HG02973 (cell line): Measurements from ENCODE around the gene DCAF7.

Source experiments
- ATAC-seq: cut with Tn5 transposase; IDR thresholded peaks from one replicate; pipeline ENCODE4 v1.9.1; 2021; ENCODE audit warnings: moderate library complexity; ENCODE audit not compliant: unreplicated experiment

The DCAF7 gene

DNA sequence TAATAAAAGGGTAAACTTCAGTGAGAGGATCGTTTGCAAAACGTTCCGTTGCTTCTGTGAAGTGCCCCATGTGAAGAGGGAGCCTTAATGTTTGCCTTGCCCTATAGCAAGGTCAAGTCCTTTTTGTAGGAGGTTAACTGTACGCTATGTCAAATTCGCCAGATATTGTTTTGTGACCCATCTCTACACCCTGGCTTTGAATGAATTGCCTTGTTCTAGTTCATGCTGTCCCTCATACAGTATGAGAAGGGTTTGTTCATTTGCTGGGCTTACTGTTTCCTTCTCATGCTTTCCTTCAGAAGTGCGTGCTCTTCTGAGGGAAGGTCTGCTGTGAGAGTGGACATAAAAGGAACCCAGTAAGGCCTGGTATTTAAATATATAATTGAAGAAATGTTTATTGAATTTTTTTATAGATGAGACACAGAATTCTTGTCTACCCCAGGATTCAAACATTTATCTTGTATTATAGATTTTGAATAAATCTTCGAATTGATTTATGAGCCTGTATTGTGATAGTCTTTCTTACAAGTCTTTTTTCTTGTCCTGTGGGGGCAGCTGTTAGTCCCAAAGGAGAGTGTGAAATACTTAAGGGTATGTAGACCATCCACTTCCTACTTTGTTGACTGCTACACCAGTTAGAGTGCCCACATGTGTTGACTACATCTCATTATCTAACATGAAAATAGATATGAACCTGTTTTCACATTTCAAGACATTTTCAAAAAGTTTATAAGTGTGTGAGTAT lies 73.7 kb downstream of the DCAF7 start:
- ATAC-seq, result no peak

DNA sequence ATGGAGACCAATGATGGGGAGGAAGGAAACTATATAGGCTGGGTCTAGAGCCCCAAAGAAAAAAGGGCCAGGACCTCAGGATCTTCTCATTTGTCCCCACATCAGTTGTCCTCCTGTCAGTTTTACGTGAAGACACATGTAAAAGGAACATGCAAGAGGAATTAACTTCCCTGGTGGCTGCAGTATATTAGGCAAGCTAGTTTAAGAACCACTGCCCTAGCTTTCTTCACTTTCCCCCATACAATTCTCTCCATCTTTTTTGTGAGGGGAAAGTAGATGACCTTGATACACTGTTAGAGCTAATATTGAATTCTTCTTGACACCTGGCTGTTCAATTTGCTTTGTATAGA lies 74.2 kb downstream of the DCAF7 start:
- ATAC-seq, result no peak

DNA sequence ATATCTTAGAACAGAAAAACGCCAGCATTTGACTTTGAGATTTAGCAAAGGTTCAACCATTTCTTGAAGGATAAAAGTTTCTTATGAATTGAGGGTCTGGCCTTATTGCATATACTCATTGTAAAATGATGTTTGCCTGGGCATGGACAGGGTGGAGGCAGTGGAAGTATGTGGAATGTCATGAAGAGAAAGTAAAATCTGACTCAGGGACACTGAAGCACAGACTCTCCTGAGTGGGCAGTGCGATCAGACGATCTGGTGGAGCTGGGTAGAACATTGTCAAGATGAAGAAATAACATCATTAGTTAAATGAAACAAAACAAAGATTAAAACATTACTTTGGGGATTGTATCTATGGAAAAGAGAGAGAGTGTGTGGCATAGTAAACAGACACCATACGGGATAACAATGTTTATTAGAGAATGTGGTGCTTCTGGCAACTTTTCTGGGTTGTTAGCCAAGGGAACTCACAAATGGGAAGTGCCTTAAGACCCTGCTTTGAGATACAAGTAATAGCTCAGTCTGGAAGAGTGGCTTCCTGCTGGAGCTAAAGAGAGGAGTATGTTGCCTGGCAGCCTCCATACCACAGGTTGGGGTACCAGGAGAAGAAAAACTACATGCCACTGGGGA lies 76.4 kb downstream of the DCAF7 start:
- no peak for ATAC-seq

DNA sequence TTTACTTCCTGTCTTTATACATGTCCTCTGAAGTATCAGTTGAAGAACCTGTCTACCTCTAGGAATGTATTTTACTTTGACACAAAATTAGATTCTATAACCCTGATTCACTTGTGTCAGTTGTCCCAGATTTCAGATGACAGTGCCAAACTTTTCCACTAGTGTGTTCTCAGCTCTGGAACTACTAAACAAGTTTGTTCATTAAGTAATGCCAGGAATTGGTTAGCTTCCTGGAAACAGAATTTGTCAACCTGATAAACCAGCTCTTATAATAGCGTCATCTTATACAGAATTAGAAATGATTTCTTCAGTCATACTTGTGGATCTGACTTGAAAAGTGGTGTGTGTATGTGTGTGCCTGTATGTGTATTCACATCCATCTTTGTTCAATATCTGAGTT lies 79.3 kb downstream of the DCAF7 start:
- no peak for ATAC-seq

DNA sequence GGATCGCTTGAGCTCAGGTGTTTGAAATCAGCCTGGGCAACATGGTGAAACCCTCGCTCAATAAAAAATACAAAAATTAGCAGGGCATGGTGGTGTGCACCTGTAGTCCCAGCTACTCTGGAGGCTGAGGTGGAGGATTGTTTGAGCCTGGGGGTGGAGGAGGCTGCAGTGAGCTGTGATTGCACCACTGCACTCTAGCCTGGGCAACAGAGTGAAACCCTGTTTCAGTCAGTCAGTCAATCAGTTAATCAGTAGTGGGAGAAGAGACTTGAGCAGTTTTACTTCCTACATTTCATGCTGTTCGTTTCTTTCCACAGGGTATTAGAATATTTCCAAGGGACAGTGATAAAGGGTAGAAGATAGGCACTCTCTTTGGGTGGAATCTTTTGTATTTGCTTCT lies 80.8 kb downstream of the DCAF7 start:
- no peak for ATAC-seq

DNA sequence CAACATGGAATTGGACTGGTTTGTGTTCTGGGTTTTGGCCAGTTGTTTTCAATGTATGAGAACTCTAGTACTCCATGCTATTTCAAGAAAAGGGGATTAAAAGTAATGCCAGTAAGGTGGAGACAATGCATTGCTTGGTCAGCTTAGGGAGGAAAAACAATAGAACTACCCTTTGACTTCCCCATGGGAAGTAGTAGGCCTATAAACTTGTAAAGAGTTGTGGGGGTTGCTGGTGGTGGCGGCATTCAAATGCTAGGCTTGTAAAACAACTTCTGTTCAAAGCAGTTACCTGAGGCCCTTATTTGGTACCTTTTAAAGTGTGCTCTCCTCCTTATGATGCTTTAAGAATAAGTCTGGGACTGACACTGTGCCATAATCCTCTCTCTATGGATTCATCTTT lies 81.3 kb downstream of the DCAF7 start:
- no peak for ATAC-seq

DNA sequence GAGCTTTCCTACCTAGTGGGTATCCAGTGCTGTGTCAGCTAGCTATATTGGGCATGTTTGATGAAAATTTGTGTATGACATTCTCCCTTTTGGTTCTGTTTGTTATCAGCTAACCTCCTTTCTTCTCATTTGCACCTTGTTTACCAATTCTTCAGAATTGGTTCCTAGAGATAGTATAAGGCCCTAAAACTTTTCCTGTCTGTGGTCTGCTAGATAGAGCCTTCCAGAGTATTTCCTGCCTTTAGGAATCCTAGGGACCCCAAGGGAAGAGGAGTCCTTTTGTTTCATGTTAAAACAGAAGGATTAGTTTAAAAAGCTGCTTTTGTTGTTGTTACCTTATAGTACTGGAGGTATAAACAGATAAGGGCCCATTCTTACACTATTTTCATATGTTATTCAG lies 83.5 kb downstream of the DCAF7 start:
- ATAC-seq, result no peak

DNA sequence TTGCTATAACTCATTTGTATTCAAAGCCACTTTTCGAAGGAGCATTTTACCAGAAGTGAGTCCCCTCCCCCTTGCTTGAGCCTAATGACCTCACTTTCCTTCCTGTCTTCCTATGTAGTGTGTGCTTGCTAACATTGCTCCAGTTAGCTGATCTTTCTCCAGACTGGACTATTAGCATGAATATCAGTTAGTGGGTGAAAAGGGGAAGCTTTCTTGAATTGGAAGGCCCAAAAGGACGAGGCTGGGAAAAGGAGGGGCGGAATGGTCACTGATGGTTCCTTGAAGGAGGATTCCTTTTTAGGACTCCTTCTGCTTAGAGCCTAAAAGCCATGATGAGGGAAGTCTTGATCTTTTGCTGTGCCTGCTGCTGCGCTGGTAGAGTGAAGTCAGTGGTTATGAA lies 83.9 kb downstream of the DCAF7 start:
- no peak for ATAC-seq

DNA sequence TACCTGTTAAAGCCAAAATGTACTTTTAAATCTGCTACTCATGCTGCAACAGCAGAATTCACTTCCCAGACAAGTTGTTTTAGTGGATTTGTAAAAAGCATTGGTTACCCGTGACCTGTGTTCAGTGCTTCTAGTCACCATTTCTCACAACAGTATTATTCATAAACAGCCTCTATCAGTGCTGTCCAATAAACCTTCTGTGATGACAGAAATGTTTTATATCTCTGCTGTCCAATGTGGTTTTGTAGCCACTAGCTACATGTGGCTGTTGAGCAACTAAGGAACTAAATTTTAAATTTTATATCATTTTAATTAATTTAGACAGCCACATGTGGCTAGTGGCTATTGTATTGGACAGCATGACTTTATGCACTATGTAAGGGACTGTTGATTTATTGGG lies 84.5 kb downstream of the DCAF7 start:
- ATAC-seq, result no peak

DNA sequence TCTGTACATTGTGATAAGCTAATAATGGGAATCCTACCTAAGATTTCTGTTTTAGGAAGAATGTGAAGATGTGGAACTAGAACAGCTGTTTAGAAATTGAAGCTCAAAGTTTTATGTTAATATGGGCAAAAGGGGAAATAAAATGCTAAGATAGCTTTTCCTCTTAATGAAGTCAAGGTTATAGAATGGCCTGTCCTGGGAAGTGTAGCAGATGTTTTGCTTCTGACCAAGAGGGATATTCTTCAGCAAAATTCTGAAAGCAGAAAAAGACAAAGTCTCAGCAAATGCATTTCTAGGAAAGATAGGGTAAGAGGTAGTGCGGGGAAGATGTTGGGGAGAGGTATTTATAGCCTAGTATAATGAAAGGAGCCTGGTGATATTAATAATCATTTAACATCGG lies 85.0 kb downstream of the DCAF7 start:
- ATAC-seq, result no peak

DNA sequence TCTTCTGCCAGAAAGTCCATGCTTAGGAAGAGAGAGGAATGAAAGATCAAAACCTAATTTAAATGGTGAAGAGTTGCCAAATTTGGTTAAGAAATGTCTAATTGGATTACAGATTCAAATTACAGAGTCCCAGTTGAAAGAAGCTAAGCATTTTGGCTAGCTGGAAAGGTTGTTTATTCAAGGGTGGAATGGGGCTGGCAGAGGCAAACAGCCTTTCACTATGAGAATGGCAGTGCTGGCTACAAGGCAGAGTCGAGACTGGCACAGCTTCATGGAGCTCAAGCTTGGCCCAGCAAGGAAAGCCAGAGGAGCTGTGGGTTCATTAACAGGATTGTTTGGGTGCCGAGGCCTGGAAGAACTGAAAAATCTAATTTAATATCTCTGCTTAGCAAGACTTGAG lies 85.5 kb downstream of the DCAF7 start:
- ATAC-seq, result no peak

DNA sequence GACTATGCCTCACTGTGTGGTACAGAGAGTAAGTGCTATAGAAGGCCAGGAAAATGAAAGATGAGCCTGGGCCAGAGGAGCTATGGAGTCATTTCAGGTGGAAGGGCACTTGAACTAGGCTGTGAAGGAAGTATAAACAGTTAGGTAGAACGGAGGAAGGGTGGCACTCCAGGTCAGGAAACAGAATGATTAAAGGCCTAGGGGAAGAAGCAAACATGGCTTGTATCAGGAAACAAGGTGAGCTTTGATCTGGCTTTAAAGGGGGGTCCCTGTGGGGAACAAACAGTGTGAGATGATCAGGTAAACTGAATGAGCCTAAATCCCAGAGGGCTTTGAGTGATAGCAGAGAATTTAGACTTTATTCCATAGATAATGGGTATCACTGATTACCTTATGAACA lies 88.8 kb downstream of the DCAF7 start:
- ATAC-seq, result no peak

DNA sequence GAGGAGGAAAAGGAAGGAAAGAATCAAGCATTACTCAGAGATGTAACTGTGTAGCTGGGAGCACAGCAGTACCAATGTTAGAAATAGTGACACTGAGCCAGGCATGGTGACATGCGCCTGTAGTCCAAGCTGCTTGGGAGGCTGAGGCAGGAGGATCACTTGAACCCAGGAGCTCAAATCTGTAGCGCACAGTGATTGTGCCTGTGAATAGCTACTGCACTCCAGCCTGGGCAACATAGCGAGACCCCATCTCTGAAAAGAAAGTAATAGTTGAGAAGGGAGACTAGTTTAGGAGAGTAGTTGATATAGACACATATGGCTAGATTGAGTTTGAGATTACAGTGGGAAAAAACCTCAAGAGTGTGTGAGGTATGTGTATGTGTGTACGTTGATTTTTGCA lies 89.8 kb downstream of the DCAF7 start:
- ATAC-seq, result no peak

DNA sequence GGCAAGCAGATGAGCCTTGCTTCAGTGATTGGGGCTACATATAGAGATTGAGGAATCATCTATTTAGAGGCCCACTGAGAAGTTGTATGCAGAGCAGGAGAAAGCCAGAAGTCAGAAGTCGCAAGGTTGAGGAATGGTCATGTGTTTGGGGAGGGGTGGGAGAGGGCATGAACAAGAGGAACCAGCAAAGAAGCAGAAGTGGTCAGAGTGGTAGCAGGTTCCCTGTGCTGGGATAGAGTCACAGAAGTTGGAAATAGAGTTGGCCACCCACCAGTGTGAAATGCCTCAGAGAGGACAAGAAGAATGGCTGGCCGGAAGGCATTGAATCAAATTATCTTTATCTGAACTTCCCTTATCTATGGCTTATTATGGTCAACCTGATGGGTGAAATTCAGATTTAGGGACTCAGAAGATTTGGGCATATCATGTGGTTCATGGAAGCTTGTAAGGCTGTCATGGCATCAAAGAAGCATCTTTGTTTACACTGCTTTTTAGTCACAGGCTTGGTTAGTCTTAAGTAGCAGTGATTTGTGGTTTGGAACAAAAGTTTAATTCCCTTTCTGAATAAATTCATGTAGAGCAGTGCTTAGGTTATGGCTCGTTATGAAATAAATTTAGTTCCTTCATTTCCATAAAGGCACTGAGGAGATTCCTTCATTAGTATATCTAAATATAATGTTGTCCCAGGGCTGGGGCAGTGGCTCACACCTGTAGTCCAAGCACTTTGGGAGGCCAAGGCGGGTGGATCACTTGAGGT lies 91.6 kb downstream of the DCAF7 start:
- no peak for ATAC-seq
